ENCODE data around the gene RNF220. TPM values are rescaled to one million over a fixed set of nuclear protein-coding genes. Genes with fewer than 3 reads are reported as not detected.

The RNF220 gene
- total RNA-seq, 1 experiment from 2014 or later: 68.7 TPM

- Mint-ChIP-seq H3K4me1 (ENCODE audit: low read depth, unreplicated experiment) (peaks cover 14% of the 10 kb centered on the region), H3K27ac (ENCODE audit: unreplicated experiment) (no peak overlapping the region), H3K4me3 (ENCODE audit: low read depth, unreplicated experiment) (no peak overlapping the region), H3K9me3 (ENCODE audit: low read depth, unreplicated experiment) (no peaks in the 10 kb centered on the region), H3K27me3 (ENCODE audit: unreplicated experiment) (peaks cover 84% of the 10 kb centered on the region), H3K36me3 (ENCODE audit: insufficient read depth, unreplicated experiment) (no peaks in the 10 kb centered on the region)
- no TSS peak for BruUV-seq (replicated peaks)
- no peak for DNase-seq
- intact Hi-C loops (cut with micrococcal nuclease; ENCODE audit: unreplicated experiment): no loop called here
- no peak for TF ChIP-seq CTCF (IDR thresholded peaks at IDR 0.05; ENCODE audit: unreplicated experiment)
- CTCF ChIA-PET: interaction anchor here (0.6 kb wide), 1 partner anchor 44 kb away, joined by 6 read pairs; no protein-coding TSS in a partner anchor
Measured at GRCh38 chr1:44621841-44622286, 216.8 kb downstream of the RNF220 start.

GRCh38 chr1:44624268-44624901, 219.3 kb downstream of the RNF220 start:
- no TSS peak for BruUV-seq (replicated peaks)
- Mint-ChIP-seq H3K27ac (ENCODE audit: unreplicated experiment) (no peak overlapping the region), H3K9me3 (ENCODE audit: low read depth, unreplicated experiment) (no peaks in the 10 kb centered on the region), H3K27me3 (ENCODE audit: unreplicated experiment) (peaks cover 59% of the 10 kb centered on the region), H3K36me3 (ENCODE audit: insufficient read depth, unreplicated experiment) (no peaks in the 10 kb centered on the region), H3K4me1 (ENCODE audit: low read depth, unreplicated experiment) (peaks cover 6% of the 10 kb centered on the region), H3K4me3 (ENCODE audit: low read depth, unreplicated experiment) (no peak overlapping the region)
- CTCF ChIA-PET: no interaction called here
- DNase-seq: no peak
- no peak for TF ChIP-seq CTCF (IDR thresholded peaks at IDR 0.05; ENCODE audit: unreplicated experiment)
- intact Hi-C loops (cut with micrococcal nuclease; ENCODE audit: unreplicated experiment): no loop called here

- no peaks in the 10 kb centered on the region for H3K9me3 Mint-ChIP-seq (ENCODE audit: low read depth, unreplicated experiment)
- TF ChIP-seq CTCF (IDR thresholded peaks at IDR 0.05; ENCODE audit: unreplicated experiment): no peak
Measured at GRCh38 chr1:44625348-44625747, 220.3 kb downstream of the RNF220 start.

GRCh38 chr1:44628962-44629756, 224.1 kb downstream of the RNF220 start:
- intact Hi-C loops (cut with micrococcal nuclease; ENCODE audit: unreplicated experiment): no loop called here
- H3K27ac Mint-ChIP-seq (ENCODE audit: unreplicated experiment): no peak overlapping the region
- no peaks in the 10 kb centered on the region for H3K9me3 Mint-ChIP-seq (ENCODE audit: low read depth, unreplicated experiment)
- H3K27me3 Mint-ChIP-seq (ENCODE audit: unreplicated experiment): peaks cover 17% of the 10 kb centered on the region
- DNase-seq: no peak
- peaks cover 9% of the 10 kb centered on the region for H3K4me1 Mint-ChIP-seq (ENCODE audit: low read depth, unreplicated experiment)
- CTCF ChIA-PET: interaction anchor here (0.8 to 0.9 kb wide), 2 partner anchors 17 to 32 kb away, joined by 3 to 4 read pairs; no protein-coding TSS in a partner anchor
- H3K4me3 Mint-ChIP-seq (ENCODE audit: low read depth, unreplicated experiment): no peak overlapping the region
- peaks cover 36% of the 10 kb centered on the region for H3K36me3 Mint-ChIP-seq (ENCODE audit: insufficient read depth, unreplicated experiment)
- no peak for TF ChIP-seq CTCF (IDR thresholded peaks at IDR 0.05; ENCODE audit: unreplicated experiment)
- no TSS peak for BruUV-seq (replicated peaks)

More at GRCh38 chr1:44625348-44625747, 220.3 kb downstream of the RNF220 start:
- H3K4me1 Mint-ChIP-seq (ENCODE audit: low read depth, unreplicated experiment): peaks cover 2% of the 10 kb centered on the region
- H3K4me3 Mint-ChIP-seq (ENCODE audit: low read depth, unreplicated experiment): no peak overlapping the region
- H3K27me3 Mint-ChIP-seq (ENCODE audit: unreplicated experiment): peaks cover 51% of the 10 kb centered on the region
- no peak overlapping the region for H3K27ac Mint-ChIP-seq (ENCODE audit: unreplicated experiment)
- no peak for DNase-seq
- peaks cover under 1% of the 10 kb centered on the region for H3K36me3 Mint-ChIP-seq (ENCODE audit: insufficient read depth, unreplicated experiment)
- intact Hi-C loops (cut with micrococcal nuclease; ENCODE audit: unreplicated experiment): no loop called here
- BruUV-seq (replicated peaks): no TSS peak
- CTCF ChIA-PET: no interaction called here
